HG03342 (cell line): Measurements from ENCODE around the gene GORASP1.
A peak's percentile ranks its signal among the peaks of the same experiment; 100 is the strongest.

ENCODE experiments used
- ATAC-seq: cut with Tn5 transposase; IDR thresholded peaks from one replicate; pipeline ENCODE4 v1.9.1; 2021; ENCODE audit warnings: mild to moderate bottlenecking, moderate library complexity; ENCODE audit not compliant: unreplicated experiment

Gene GORASP1

DNA sequence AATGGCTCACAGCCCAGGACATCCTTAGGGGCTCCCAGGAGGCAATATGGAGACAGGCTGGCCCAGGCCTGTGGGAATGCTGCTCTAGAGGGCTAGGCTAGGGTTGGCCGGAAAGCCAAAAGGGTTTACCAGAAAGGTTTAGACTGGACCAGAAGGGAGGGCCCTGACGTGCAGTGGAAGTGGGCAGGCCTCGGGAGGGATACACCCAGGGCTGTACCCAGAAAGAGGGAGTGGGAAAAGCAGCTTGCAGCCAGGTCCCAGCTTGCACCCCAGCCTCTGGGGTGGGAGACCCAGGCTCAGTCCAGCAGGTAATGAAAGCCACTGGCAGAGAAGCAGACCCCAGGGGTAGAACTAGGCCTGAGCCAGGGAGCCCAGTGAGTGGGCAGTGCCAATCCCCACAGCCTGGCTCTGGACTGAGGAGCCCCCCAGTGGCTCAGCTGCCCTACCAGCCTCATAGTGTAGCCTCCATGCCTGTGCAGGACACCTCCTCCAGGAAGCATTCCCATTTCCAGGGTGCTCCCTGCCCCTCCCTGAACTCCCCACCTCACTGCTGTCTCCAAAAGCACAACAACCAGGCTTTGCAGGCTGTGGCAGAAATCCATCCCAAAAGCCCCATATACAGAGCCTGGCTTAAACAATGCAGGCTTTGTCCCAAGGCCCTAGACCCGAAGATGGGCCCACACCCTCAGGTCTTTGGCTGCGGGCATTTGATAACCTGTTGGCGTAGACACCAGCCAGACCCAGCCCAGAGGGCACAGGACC lies 3.5 kb downstream of the GORASP1 start:
- no peak for ATAC-seq

DNA sequence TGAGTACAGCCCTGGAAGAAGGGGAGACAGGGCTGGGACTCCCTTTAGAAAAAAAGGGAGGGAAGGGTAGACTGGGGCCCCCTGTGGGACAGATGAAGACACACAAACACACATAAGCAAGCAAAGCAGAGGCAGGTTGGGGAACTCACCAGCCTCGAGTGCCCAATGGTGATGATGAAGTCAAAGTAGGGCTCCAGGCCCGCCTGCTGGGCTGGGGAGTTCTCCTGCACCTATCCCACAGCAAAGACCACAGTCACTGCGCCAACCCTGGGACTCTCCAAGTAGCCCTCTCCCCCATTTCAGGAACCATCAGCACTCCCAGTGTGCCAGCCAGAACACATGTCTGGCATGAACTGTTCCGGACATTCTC lies 4.1 kb downstream of the GORASP1 start:
- ATAC-seq = no peak

DNA sequence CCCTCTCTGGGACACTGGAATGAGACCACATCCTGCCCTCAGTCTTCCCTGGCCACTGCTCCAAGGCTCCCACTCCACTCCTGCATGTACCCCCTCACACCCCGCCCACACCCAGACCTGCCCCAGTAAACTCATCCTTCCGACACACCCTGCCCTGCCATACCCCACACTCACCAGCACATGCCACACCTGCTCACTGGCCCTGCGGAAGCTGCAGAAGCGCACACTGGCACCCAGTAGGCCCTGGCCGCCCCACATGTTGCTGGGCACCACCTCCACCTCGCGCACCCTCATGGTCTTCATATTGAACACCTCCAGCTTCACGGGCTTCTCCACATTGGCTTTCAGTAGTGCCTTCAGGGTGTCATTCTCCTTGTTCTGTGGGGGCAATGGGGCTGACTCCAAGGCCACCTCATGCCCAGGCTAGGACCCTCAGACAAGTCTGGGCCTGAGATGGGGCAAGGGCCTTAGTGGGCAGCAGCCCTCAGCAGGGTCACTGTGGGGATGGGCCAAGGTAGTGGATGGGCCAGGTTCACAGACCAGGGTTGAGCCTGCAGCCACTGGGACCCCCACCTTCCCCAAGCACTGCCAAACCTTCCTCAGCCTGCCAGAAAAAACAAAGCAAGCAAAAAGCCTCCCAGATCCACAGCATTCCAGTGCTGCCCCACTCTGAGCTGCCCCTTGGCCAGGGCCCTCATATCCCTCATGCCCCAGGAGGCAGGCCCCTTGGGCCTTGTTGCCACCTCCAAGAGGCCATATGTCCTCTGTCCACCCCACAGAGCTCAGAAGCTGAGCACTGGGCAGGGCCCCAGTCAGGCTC lies 4.7 kb downstream of the GORASP1 start:
- no peak for ATAC-seq

DNA sequence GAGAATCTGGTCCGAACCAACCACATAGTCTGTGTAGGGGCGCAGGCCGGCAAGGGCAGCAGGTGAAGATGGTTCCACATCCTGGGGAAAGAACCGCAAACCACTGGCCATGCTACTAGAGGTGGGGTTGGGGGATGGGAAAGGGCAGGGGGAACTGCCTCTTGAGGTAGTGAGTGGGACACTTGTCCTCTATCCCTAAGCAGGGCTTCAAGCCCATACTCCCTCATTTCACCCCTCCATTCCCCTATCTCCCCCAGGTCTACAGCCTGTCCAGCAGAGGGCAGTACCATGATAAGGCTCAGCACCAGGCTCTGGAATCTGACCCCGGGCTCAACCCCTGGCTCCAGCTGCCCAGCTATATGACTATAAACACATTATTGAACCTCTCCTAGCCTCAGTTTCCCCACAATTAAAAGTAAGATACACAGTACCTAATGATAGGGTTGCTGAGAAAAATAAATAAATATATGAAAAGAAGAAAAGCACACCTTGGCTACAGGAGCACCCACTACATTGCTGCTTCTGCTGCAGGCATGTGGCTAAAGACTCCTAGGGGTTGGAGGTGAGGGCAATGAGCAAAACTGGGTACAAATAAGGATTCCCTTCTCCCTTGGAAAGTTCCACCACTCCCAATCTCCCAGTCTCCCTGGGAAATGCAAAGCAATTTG lies 6.3 kb downstream of the GORASP1 start:
- ATAC-seq = peak; percentile 69

DNA sequence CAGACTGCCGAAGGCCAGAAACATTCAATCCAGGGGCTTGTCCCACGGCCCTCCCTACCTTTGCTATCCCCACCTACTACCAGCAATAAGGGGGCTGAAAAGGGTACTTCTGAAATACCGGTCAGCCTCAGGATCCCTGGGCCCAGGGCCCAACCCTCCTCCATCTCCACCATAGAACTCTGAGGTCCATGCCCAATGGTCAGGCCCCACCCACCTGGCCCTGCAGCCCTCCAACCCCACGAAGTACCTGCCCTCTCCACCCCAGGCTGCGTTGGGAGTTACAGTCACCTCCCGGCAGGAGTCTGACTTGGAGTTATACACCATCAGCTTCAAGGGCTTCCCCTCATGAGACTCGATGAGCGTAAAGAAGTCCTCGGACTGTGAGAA lies 6.9 kb downstream of the GORASP1 start:
- ATAC-seq = no peak

DNA sequence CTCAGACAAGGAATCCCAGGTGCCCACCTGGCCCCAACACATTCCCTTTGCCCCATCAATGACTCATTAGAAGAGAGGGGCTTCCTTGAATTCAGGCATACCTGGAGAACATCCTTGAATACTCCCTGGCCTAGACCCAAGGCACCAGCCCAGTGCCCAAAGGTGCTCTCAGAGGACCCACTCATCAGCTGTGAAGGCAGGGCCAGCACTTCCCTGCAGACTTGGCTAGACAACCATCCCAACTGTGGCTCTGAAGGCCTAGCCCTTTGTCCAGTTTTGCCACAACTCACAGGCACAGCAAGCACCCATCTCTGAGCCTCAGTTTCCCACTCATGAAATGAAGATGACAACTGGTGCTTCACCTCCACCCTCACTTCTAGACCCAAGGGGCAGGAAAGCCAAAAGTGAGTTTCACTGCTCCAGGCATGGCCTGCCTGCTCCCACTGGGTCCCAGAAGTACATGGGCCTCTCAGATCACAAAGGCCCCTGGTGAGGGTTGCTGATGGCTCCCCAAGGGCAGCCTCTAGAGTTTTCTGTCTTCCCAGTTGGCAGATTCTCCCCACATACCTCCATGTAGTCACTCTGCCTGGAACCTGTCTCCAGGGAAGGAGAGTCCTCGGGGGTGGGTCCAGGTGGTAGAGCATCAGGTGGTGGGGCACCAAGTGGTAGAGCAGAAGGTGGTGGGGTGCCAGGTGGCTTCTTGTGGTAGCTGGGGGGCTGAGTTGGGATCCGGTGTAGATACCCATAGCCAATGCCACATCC lies 7.5 kb downstream of the GORASP1 start:
- ATAC-seq = no peak

DNA sequence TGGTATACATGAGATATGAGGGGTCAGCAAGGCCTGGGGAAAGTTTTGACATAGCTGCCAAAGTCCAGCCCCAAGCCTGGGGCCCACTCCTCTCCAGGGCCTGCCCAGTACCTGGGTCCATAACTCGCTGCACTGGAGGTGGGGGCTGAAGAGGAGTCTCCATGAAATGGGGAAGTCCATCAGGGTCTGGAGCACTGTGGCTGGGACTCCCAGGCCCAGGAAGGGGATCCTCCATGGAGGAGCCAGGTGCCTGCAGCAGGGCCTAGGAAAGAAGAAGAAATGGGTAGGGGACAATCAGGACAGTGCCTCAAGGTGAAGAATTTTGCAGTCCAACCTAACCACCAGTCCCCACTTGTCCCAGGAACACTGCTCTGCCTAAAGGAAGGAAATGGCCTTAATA lies 8.2 kb downstream of the GORASP1 start:
- ATAC-seq = no peak

DNA sequence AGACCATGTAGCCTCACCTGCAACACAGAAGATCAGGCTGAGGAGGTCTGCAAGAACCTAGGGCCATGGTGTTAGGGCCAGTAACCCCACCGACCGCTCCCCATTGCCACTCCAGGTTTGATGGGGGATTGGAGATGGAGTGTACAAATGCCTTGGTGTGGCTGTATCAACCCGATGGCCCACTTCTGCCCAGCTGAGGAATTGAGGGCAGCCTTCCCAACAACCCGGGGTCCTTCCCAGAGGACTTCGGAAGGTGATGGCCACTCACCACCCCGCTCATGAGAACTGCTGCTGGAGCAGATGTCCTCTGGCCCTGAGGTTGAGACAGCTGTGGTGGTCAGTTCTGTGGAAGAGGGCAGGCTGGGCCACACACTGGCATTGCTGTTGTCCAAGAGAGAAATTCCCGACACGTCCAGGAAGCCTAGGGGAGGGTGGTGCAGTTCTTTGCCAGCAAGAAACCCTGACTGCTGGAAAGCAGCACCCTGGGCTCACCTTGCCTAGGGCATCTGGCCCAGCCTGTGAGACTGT lies 8.9 kb downstream of the GORASP1 start:
- ATAC-seq = no peak

DNA sequence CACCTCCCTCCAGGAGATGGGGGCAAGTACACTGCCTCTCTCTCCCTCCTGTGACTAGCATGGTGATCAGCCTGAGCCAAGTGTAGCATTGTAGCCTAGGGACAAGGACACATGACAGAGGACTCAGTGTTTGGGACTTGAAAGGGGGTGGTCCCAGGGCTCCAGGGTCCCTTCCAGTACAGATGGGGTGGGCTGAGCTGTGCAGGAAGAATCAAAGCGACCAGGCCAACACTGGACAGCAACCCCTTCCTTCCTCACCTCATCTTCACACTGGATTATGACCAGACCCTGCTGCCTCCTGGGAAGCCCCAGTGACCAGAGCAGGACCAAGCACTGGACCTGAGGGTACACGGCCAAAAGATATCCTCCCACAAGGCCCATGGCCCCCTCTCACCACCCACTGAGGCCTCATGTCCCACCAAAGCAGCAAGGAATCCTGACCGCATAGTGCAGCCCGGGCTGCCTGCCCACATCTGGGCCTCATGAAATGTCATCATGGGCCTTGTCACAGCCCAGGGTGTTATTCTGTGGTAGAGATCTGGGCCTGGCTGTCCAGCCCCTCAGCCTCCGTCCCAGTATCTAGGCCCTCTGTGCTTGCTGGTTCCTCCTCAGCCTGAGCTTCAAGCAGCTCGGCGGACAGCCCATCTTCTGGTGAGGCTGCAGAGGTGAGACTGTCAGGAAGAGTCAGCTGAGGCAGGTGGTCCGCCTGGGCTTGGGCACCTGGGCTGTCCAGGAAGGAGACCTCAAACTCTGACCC lies 9.5 kb downstream of the GORASP1 start:
- ATAC-seq = no peak

DNA sequence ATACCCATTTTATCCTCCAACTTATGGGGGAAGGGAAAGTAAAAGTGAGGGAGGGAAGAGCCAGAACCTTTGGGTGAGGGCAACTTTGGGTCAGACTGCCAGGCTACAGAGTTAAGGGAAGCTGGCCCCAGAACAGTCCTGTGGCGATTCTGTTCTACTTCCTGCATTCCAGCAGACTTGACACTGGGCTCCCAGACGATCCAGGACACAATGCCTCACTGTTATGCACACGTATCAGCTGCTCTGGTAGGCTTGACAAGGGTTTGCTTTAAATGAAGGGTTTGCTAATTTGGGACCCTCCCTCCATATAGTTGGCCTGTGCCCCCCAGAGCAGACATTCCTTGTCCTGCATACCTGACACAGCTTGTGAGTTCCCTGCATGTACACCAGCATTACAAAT lies 10.7 kb downstream of the GORASP1 start:
- no peak for ATAC-seq

DNA sequence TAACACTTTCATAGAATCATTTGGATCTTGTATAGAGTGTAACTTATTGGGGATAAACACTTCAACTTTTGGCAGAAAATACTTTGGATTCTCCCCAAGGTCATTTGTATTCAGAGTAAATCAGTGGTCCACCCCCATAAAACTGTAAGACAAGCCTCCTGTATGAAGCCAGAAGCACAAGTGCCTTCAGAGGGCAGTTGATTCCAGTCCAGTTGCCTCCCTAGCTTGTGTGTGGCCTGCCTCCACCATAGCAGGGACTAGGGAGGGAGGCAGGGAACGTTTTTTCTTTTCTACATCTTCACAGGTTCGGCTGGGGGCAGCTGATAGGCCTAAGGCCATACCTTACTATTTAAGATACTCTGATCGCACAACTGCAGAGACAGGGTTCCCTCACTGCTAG lies 11.6 kb downstream of the GORASP1 start:
- no peak for ATAC-seq

DNA sequence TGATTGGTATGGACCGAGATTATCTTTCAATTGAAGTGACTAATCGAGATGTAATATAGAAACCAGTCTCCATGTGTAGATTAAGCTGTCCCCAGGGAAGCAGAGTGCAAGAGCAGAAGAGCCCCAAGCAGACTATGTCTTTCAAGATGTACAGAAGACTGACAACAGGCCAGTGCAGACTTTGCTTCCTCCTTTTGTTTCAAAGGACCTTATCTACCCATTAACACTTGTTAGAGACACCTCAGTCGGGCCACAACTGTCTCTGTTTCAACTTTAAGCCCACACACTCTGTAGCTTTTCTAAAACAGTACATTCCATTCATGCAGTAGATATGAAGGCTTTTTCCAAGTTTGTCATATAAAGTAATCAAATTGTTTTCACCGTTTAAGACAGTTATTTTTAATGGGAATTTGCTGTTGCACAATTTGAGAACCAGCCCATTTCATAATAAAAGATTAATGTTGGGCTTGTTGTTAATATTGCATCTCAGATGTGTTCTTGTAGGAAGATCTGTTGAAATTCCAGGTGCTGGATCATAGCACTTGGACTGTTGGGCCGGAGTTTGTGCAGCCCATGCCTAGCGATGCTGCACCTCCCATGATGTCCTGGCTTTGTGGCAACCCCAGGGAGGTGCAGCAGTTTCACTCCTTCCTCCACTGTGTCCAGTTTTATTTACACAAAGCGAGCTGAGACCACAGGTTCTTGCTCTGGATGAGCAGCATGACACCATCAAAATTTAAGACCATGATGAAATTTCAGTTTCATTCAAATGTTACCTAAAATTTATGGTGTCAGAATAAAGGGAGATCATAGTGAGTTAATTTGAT lies 12.4 kb downstream of the GORASP1 start:
- ATAC-seq = no peak

DNA sequence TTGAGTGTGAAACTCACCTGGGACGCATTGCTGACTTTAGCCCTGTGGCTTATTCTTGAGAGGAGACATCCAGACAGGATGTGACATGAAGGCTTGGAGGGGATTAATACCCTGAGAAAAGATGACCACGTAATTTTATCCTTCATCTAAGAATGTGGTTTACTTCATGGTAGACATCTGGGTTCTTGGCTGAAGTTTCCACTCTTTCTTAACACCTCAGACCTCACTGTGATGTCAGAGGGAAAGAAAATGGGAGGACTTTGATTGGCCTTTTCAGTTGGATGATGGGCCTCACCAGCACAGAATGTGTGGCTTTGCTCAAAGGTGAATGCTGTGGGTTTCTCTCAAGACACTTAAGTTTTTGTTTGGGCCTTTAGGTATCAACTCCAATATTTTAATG lies 16.5 kb downstream of the GORASP1 start:
- no peak for ATAC-seq

DNA sequence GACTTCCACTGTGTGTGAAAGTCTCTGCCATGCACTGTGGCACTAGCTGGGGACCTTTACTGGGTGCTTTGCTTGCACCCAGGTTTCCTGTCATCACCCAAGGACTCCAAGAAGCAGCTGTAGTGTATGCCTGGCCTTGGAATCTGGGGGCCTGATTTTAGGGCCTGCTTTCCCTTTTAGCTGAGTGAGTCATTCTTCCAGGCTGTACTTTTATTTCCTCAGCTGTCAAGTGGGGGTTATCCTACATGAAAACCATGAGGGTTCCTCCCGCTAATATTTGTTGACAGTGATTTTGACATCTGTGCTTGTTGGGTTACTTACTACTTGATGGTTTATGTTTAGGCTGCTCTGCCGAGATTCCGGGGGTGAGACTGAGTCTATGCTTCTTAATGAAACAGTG lies 18.5 kb downstream of the GORASP1 start:
- no peak for ATAC-seq

DNA sequence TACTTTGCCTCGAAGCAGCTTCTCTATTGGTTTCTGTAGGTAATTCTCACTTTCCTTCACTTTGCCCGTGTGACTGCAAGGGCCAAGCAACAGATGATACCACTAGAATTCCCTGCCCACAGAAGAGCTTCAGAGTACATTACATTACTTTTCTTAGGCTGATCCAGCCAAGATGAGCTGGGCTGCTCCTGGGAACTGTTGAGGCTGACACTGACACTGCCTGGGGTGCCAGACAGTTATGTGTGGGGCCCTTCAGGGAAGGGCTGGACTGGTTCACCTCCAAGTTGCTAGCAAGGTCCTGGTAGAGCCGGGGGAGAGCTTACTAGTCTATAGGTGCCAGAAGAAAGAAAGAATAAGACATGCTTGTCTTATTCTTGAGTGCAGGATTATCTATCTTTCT lies 19.0 kb downstream of the GORASP1 start:
- no peak for ATAC-seq

DNA sequence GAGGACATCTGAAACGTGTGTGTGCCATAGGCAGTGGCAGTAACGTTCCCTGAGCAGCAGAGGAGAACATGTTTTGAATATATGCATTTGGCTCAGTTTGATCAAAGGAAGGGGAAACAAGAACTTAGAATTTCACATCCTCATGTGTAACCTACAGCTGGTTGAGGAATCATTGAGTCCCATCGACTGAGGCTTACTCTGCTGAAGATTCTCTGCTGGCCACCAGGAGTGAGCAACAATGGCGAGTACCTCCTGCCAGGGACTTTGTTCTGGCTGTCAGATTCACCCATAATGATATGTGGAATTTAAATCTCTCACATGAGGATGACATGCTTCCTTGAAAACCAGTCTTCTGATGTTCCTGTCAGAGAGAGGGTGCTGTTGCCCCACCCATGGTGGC lies 21.3 kb downstream of the GORASP1 start:
- ATAC-seq = no peak

DNA sequence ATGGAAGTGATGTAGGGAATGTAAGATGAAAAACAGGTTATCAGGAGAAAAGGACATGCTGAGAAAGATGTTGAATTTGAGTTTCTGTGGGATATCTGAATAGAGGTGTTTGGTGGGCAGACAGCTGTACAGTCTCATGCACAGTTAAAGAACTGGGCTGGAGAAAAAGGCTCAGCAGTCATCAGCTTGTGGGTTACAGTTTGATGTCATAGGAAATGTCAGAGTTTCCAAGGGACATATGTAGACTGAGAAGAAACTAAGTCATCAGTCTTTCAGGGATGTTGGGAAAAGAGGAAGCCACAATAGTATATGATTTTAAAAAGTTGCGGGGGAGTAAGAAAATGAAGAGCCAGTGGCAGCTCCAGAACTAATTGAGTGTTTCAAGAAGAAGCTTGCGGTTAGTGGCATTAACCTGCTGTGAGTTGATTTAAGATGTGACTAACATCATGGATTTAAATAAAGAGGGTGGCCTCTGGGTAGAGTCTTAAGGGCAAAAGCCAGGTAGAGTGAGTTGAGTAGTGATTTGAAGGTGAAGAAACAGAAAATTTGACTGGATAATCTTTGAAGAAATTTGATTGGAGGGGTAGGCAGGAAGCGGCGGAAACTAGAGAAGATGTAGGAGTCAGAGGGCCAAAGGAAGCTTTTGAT lies 24.6 kb downstream of the GORASP1 start:
- no peak for ATAC-seq

DNA sequence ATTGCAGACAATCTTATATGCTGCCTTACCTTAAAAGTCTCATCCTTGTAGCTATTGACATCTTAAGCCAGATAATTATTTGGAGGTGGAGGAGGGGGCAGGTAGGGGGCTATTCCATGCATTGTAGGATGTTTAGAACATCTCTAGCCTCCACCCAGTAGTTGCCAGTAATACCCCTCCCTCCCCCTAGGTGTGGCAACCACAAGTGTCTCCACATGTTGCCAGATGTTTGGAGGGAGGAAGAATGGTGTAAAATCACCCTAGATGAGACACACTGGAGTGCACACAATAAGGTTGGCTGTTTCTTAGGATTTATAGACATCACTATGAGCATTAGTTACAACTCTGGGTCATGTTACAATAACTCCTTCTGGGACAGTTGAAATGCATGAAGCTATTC lies 27.4 kb downstream of the GORASP1 start:
- ATAC-seq = no peak

DNA sequence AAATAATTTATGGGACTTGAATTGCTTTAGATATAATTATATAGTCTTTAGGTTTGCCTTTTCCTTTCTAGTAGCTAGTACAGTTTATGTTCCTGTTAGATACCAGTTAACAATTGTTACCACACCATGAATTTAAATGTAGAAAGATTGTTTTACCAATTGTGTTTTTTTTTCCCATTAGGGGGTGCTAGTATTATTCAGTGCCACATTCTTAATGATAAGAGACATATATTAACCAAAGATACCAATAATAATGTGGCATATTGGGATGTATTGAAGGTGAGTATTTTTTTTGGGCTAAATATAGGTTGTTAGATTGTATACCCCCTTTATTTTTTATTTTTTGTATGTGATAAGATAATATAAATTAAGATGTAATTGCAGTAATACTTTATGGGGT lies 27.9 kb downstream of the GORASP1 start:
- ATAC-seq = no peak
